T47D (cell line): ENCODE data around the gene PDPR.
"Not testable (repeated sequence)": the region's sequence is repeated elsewhere in the genome, so short reads cannot be mapped to it uniquely, and the experiment has no call there.

Experiments
- DNase-seq, 2 experiments: peaks; one replicate each; pipeline versions ENCODE4 v3.0.0 to v3.0.0-alpha.2; 2011 to 2012; ENCODE audit warnings: low read depth in 1 of 2, low spot score in 1 of 2
- in situ Hi-C: cut with HindIII; loops from 2 replicates; pipeline ENCODE4 v1.10.0; 2016; ENCODE audit warnings: low sequenced_read_pairs, low pct_unique_long_range_greater_than_20kb

The PDPR gene

DNA sequence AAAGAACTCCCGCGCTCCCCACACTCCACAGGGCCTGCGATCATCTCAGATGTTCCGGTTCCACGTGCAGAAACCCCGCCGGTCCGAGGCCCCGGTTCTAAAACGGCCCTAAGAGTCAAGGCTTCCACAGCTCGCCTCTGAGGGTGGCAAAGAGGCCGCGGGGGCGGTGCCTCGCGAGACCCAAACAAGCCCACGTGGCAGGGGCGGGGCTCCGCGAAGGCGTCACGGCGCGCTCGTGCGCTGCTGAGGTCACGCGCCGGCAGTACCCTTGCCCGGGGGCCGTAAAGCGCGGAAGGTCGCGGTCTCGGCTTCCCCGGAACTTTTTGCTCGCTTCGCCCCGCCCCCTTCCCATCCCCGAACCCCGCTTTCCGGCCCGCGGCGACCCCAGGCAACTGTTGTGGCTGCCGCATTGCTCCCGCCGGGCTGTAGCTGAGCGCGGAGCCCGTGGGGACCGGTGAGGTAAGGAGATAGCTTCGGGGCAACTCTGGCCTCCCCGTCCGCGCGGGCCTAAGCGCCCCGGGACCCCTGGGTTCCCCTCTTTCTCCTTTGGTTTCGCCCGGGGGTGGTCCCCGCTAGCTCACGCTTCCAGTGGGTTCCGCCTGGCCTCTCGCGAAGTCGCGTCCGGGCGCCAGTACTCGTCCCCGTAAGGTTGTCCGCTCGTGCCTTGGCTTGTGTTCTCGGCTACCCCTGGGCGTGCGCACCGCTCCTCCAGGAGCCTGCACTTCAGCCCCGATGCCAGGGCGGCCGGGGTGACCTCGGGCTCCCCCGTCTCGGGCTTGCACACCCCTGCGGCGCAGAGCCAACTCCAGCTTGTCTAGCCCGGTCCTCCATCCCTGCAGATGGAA is at the start of gene PDPR:
Gene PDPR, plus strand, starts transcription at position 351 of the 845 bp plus-strand sequence. CDS start 6,161 bp downstream, outside the sequence.
- DNase-seq: peak; percentile 51 to 93
- in situ Hi-C loops: not testable (repeated sequence)

DNA sequence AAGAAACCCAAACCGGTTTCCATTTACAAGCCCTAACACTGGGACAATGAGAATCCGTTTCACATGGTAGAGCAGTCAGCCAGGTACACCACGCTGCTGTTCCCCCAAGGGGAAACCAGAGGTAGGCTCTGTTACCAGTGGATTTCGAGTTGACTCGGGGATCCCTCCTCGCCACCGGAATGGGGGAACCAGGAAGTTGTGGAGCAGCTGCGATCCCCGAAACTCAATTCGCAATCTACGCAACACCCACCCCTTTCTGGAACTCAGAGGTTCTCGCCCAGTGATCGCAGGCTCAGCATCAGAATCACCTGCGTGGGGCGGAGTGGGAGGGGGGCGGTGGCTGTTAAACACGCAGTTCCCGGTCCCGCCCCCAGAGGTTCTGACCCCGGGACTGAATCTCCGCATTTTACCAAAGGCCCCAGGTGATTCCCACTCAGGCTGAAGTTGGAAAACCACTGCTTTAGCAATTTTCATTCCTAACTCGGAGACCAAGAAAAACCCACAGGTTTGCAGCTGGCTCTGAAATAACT is 49.2 kb upstream of the PDPR start:
- in situ Hi-C loops: not testable (repeated sequence)

GRCh38 chr16:70065376-70065745 is 48.8 kb upstream of the PDPR start:
- DNase-seq, in situ Hi-C loops: not testable (repeated sequence)

More for the DNA sequence above, 49.2 kb upstream of the PDPR start:
- peak in 1 of 2 experiments; percentile 72 for DNase-seq

GRCh38 chr16:70065746-70066658 is 48.1 kb upstream of the PDPR start:
- DNase-seq: peak; percentile 70 to 96
- in situ Hi-C loops: not testable (repeated sequence)

DNA sequence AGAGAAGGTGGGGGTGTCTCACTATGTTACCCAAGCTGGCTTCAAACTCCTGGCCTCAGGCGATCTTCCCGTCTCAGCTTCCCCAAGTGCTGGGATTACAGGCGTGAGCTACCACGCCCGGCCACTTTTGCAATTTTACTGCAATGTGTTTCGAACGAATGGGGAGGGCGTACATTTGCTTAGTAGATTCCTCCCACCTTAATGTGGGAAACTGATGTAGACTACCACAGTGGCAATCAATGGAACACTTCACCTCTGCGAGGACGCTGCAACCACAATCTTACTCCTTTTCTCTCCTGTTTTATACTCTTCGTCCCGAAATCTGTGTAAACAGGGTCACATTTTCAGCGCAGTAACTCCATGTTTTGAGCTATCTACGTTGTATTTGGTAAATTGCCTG is 47.4 kb upstream of the PDPR start:
- in situ Hi-C loops: not testable (repeated sequence)
- DNase-seq: peak in 1 of 2 experiments; percentile 21

DNA sequence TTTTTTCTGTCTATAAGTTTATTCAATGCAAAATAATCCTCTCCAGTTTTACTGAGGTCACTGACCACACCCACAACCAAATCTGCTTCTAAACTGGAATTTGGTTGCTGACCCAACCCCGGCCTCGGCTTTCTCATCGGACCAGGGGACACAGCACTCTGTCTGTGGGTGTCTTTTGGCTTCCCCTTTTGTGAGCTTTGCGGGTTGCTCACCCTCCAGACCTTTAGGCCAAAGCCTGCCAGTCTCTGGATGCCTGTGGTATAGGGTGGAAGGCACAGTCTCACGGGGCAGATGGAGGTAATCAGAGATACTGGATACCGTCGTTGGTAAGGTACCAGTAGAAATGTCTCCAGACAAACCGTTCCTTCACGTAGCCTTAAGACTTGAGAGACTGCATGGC is 35.1 kb upstream of the PDPR start:
- DNase-seq, in situ Hi-C loops: not testable (repeated sequence)

GRCh38 chr16:70081219-70081618 is 32.9 kb upstream of the PDPR start:
- in situ Hi-C loops: not testable (repeated sequence)

GRCh38 chr16:70083931-70084330 is 30.2 kb upstream of the PDPR start:
- in situ Hi-C loops, DNase-seq: not testable (repeated sequence)

More at GRCh38 chr16:70081219-70081618, 32.9 kb upstream of the PDPR start:
- DNase-seq: not testable (repeated sequence)

DNA sequence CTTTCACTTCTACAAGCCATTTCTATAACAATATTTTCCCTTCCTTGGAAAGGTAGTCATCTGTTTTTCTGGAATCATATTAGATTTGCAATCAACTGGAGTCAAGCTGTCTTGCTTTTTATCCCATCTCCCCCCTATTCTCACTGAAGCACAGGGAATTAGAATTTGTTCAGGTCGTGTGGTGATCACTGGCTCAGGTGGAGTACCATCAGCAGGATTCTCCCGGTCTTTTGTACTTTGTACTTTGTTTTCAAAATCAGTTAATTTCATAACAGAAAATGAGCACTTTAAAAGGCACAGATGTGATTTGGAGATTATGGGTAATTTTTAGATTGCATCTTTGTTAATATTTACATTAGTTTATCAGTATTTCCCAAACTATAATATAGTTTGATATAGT is 26.0 kb upstream of the PDPR start:
- in situ Hi-C loops, DNase-seq: not testable (repeated sequence)

DNA sequence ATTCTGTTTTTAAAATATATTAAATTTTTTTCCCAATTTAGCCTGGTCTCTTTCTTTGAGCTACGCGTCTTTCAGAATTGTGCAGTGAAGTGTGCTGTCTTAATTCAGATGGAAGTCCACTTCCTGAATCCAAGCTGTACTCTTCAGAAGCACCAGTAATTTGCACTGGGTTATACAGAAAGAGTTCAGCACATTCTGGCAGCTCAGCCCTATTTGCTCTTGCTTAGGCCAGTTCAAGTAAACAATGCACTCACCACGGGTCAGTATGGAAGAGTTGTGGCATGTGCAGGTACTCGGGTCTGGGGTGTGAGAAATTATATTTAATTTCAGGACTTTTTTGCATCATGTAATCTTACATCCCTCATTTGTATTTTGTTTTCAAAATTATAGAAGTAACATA is 25.3 kb upstream of the PDPR start:
- DNase-seq, in situ Hi-C loops: not testable (repeated sequence)

DNA sequence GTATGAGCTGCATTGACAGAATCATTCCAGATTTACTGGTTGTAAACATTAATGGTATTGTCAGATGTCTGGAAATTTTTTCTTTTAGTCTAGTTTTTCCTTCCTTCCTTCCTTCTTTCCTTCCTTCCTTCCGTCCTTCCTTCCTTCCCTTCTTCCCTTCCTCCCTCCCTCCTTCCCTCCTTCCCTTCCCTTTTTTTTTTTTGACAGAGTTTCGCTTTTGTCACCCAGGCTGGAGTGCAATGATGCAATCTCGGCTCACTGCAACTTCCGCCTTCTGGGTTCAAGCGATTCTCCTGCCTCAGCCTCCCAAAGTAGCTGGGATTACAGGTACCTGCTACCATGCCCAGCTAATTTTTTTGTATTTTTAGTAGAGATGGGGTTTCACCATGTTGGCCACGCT is 24.8 kb upstream of the PDPR start:
- in situ Hi-C loops, DNase-seq: not testable (repeated sequence)

DNA sequence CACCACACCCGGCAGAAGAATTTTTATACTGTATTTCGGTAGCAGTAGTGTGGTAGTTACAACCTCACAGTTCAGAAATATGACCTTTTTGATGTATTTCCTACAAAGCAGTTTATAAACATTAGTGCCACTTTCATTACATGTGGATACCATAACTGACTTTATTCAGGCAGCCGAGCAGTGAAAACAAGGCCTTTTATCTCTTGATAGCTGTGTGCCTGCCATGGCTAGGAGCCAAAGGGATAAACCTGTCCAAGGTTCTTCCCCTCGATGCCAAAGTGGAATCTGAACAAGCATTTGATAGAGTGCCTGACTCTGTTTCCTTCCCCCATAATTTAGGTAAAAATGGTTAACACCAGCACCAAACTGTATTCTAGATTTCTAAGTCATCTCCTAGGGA is 23.0 kb upstream of the PDPR start:
- DNase-seq, in situ Hi-C loops: not testable (repeated sequence)

DNA sequence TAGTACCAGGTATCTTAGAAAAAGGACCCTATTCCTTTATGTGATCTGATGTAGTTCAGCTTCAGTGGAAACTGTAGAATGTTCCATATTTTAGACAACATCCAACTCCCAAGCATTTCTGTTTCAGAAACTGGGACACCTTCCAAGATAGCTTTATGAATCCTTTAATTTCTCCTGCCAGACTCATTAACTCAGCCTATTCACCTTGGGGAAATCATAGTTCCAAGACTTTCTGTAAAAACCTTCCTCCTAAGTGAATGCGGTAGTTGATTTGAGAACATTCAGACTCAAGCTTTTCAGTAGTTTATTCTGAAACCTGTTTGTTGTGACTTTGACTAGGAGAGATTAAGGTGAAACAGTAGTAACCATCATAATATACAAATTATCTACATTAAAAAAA is 20.0 kb upstream of the PDPR start:
- in situ Hi-C loops, DNase-seq: not testable (repeated sequence)

GRCh38 chr16:70109583-70110279 is 4.4 kb upstream of the PDPR start:
- in situ Hi-C loops: not testable (repeated sequence)

GRCh38 chr16:70112162-70112561 is 2.0 kb upstream of the PDPR start:
- in situ Hi-C loops, DNase-seq: not testable (repeated sequence)

More at GRCh38 chr16:70109583-70110279, 4.4 kb upstream of the PDPR start:
- not testable (repeated sequence) for DNase-seq

DNA sequence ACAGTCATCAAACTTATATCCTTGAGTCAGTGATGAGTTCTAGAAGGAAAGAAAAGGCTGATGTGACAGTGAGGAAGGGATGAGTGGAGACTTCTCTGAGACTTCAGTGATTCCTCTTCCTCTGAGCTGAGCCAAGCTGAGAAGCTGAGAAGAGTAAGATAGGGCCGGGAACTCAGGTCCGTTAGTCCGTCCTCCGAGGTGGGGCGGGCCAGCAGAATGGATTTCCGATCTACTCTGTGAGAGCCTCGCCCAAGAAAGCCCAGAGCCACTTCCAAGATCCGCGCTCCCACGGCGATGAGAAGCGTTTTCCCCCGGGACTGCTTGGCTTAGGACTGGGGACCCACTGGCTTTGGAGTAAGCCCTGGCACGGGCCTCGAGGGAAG is 542 bp upstream of the PDPR start:
- DNase-seq, in situ Hi-C loops: not testable (repeated sequence)

- DNase-seq, in situ Hi-C loops: not testable (repeated sequence)
Measured at GRCh38 chr16:70118354-70118753, 4.2 kb downstream of the PDPR start.
